Lower lobe of right lung (tissue), 2 donors: ENCODE results near the gene FOXN1. TPM values are rescaled to one million over a fixed set of nuclear protein-coding genes. Genes with fewer than 3 reads are reported as not detected.
"Not testable (repeated sequence)": the region's sequence is repeated elsewhere in the genome, so short reads cannot be mapped to it uniquely, and the experiment has no call there.

Experiments used
- ATAC-seq, 2 donors: fragments of 200-7000 bp; cut with Tn5 transposase; one replicate each; pipeline ENCODE4 v1.9.1; 2020 to 2022; ENCODE audit warnings: mild to moderate bottlenecking in 2 of 2, moderate library complexity in 2 of 2
- DNase-seq: peaks from one replicate; pipeline ENCODE4 v3.0.0-alpha.2; 2020
- H3K27ac ChIP-seq: fragments of 200-600 bp; one replicate; pipeline ENCODE4 v1.8.0; 2022
- H3K27me3 ChIP-seq: fragments of 200-600 bp; one replicate; pipeline ENCODE4 v1.8.0; 2022; ENCODE audit warnings: low read depth
- H3K36me3 ChIP-seq: fragments of 200-600 bp; one replicate; pipeline ENCODE4 v1.8.0; 2022; ENCODE audit warnings: mild to moderate bottlenecking
- H3K4me1 ChIP-seq: fragments of 200-600 bp; one replicate; pipeline ENCODE4 v1.8.0; 2022
- H3K4me3 ChIP-seq: fragments of 200-600 bp; one replicate; pipeline ENCODE4 v1.8.0; 2022; ENCODE audit warnings: mild to moderate bottlenecking
- H3K9me3 ChIP-seq: fragments of 200-600 bp; one replicate; pipeline ENCODE4 v1.8.0; 2022
- intact Hi-C: fragments of 100-400 bp; cut with DNase I; formaldehyde crosslinking; loops from one replicate; pipeline ENCODE4 v1.11.0; 2022
- long read RNA-seq: library from polyadenylated mRNA; unstranded; transcript quantifications from one replicate; pipeline ENCODE4 v2.0.0, GENCODE V29; 2021
- total RNA-seq: library from RNA; stranded (reverse); fragmentation: NEBNext Ultra II Directional; extraction: Animal tissue kit (Norgen Biotek cat#: 25700); gene quantifications from one replicate; pipeline ENCODE4 v1.2.1, GENCODE V29; 2021
- TF ChIP-seq, protein P1 (sequence below): fragments of 200-600 bp; IDR thresholded peaks from one replicate; pipeline ENCODE4 v1.8.0; 2022; ENCODE audit warnings: antibody characterized with exemption, mild to moderate bottlenecking
- donor health status: DM: no; HTN: yes; CAD: no; lungs with severe emphysema.

FOXN1 gene, protein sequence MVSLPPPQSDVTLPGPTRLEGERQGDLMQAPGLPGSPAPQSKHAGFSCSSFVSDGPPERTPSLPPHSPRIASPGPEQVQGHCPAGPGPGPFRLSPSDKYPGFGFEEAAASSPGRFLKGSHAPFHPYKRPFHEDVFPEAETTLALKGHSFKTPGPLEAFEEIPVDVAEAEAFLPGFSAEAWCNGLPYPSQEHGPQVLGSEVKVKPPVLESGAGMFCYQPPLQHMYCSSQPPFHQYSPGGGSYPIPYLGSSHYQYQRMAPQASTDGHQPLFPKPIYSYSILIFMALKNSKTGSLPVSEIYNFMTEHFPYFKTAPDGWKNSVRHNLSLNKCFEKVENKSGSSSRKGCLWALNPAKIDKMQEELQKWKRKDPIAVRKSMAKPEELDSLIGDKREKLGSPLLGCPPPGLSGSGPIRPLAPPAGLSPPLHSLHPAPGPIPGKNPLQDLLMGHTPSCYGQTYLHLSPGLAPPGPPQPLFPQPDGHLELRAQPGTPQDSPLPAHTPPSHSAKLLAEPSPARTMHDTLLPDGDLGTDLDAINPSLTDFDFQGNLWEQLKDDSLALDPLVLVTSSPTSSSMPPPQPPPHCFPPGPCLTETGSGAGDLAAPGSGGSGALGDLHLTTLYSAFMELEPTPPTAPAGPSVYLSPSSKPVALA
- 0.15 TPM for total RNA-seq
- long read RNA-seq = 0 reads

DNA sequence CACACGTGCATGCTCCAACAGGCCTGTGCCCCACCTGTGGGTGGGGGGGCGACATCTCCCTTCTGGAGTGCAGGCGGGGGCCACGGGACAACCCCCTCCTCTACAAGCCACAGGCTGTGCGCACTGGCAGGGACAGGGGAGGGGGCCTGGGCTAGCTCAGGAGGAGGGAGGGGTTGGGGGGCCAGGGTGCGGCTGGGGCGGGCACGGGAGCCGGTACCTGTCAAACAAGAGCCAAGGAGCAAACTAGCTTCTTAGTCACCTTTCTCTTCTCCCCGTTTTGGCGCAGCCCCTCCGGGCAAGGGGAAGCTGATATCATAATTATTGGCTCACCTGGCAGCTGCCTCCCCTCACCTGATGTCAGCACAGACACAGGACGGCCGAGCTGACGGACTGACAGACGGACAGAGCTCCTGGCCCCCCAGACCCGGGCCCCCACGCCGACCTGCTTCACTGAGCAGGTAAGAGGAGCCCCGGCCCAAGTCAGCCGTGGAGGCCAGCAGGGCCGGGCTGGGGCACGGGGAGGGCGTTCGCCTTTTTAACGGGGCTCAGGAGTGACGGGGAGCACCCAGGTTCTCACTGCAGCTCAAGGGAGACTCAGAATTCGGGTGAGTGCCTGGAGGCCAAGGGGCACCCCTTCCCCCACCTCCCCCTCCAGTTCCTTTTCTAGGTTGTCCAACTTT is at the start of gene FOXN1:
Gene FOXN1, plus strand, starts transcription at position 363 of the 680 bp plus-strand sequence. CDS start 17,622 bp downstream, outside the sequence.
- Histone ChIP-seq H3K27me3 (peaks cover 26% of the 10 kb centered on the region), H3K36me3 (no peaks in the 10 kb centered on the region), H3K27ac (no peak within 1 kb of the TSS), H3K4me3 (no peak within 1 kb of the TSS), H3K4me1 (no peaks in the 10 kb centered on the region), H3K9me3 (no peaks in the 10 kb centered on the region)
- DNase-seq = peak; percentile 37
- intact Hi-C loops = no loop called here
- TF ChIP-seq, protein P1, sequence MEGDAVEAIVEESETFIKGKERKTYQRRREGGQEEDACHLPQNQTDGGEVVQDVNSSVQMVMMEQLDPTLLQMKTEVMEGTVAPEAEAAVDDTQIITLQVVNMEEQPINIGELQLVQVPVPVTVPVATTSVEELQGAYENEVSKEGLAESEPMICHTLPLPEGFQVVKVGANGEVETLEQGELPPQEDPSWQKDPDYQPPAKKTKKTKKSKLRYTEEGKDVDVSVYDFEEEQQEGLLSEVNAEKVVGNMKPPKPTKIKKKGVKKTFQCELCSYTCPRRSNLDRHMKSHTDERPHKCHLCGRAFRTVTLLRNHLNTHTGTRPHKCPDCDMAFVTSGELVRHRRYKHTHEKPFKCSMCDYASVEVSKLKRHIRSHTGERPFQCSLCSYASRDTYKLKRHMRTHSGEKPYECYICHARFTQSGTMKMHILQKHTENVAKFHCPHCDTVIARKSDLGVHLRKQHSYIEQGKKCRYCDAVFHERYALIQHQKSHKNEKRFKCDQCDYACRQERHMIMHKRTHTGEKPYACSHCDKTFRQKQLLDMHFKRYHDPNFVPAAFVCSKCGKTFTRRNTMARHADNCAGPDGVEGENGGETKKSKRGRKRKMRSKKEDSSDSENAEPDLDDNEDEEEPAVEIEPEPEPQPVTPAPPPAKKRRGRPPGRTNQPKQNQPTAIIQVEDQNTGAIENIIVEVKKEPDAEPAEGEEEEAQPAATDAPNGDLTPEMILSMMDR = no peak
- ATAC-seq = no peak

DNA sequence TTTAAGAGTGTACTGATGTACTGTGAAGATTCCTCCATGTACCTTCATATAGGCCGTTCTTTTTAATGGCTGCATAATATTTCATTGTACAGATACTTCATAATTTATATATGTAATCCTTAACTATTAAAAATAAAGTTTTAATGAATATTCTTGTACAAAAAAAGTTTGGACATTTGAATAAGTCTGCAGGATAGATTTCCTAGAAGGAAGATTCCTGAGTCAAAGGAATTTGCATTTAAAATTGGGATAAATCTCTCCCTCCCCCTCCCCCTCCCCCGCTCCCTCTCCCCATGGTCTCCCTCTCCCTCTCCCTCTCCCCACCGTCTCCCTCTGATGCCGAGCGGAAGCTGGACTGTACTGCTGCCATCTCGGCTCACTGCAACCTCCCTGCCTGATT is 48.3 kb upstream of the FOXN1 start:
- DNase-seq (no peak), ATAC-seq (no peak)
- Histone ChIP-seq H3K27ac (no peak overlapping the region), H3K4me3 (no peak overlapping the region), H3K4me1 (no peaks in the 10 kb centered on the region), H3K36me3 (no peaks in the 10 kb centered on the region), H3K9me3 (no peaks in the 10 kb centered on the region), H3K27me3 (peaks cover 4% of the 10 kb centered on the region)
- TF ChIP-seq, protein P1 = no peak
- intact Hi-C loops = no loop called here

DNA sequence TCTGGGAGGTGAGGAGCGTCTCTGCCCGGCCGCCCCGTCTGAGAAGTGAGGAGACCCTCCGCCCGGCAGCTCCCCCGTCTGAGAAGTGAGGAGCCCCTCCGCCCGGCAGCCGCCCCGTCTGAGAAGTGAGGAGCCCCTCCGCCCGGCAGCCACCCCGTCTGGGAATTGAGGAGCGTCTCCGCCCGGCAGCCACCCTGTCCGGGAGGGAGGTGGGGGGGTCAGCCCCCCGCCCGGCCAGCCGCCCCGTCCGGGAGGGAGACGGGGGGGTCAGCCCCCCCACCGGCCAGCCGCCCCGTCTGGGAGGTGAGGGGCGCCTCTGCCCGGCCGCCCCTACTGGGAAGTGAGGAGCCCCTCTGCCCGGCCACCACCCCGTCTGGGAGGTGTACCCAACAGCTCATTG is 47.3 kb upstream of the FOXN1 start:
- DNase-seq, intact Hi-C loops, H3K27me3 ChIP-seq: not testable (repeated sequence)

DNA sequence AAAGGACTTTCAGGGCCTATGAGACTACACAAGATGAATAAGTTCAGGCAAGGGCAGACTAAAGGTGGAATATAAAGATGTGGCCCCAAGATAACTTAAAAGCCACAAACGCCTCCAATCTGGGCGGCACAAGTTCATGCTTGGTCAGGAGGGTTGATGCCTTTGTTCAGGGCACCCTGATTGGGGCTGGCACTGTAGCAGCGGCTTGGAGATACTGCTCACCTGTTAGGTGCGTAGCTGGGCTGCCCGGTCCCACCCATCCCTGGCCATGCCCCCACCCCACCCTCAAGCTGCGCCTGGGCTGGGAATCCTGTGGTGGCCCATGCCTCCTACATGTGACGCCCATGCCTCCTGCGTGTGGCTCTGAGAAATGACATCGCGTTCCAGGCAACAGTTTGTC is 45.2 kb upstream of the FOXN1 start:
- Histone ChIP-seq H3K9me3 (no peaks in the 10 kb centered on the region), H3K27me3 (peaks cover 4% of the 10 kb centered on the region), H3K27ac (no peak overlapping the region), H3K36me3 (no peaks in the 10 kb centered on the region), H3K4me3 (no peak overlapping the region), H3K4me1 (peaks cover 2% of the 10 kb centered on the region)
- TF ChIP-seq, protein P1 = no peak
- DNase-seq (no peak), ATAC-seq (no peak)
- intact Hi-C loops = no loop called here

More for the DNA sequence above, 47.3 kb upstream of the FOXN1 start:
- not testable (repeated sequence) for H3K27ac ChIP-seq, ATAC-seq, H3K9me3 ChIP-seq, H3K36me3 ChIP-seq, H3K4me1 ChIP-seq, H3K4me3 ChIP-seq

DNA sequence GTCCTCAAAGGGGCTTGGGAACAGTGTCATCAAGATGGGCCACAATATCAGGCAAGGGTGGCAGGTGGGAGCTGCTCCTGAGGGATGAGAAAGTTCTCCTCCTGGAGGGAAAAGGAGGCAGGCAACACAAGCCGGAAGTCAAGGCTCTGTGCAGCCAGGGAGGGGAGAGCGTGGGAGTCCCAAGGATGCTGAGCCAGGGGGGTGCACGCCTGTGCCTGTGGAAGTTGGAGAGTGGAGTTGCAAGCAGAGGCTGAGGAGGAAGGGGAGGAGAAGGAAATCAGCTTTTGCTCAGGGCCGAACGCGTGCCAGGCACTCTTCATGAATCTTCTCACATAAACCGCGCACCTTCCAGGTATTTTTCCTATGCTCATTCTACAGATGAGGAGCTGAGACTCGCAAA is 40.1 kb upstream of the FOXN1 start:
- peaks cover 7% of the 10 kb centered on the region for H3K27me3 ChIP-seq
- DNase-seq (no peak), ATAC-seq (no peak)
- intact Hi-C loops = no loop called here
- no peak overlapping the region for H3K4me3 ChIP-seq
- no peaks in the 10 kb centered on the region for H3K9me3 ChIP-seq
- H3K36me3 ChIP-seq = no peaks in the 10 kb centered on the region
- H3K27ac ChIP-seq = no peak overlapping the region
- peaks cover 24% of the 10 kb centered on the region for H3K4me1 ChIP-seq
- TF ChIP-seq, protein P1 = no peak
